Measurements from ENCODE around the gene CDH3. TPM values are rescaled to one million over a fixed set of nuclear protein-coding genes. Genes with fewer than 3 reads are reported as not detected.

The CDH3 gene
- total RNA-seq, 1 donor from 2014 or later, result 201 TPM

GRCh38 chr16:68736561-68736960 is 91.5 kb downstream of the CDH3 start:
- no peak overlapping the region for H3K4me3 ChIP-seq (ENCODE audit: low read depth, low read length)
- peaks cover 14% of the 10 kb centered on the region for H3K27me3 ChIP-seq (ENCODE audit: control insufficient read depth, insufficient read depth, low read length)
- no peaks in the 10 kb centered on the region for H3K36me3 ChIP-seq (ENCODE audit: control insufficient read depth, insufficient read depth, low read length)
- no peak for TF ChIP-seq CTCF (IDR thresholded peaks at IDR 0.05; ENCODE audit: insufficient read depth, low read length, poor library complexity, severe bottlenecking)
- DNase-seq (ENCODE audit: low read depth), result no peak

- no peak for DNase-seq (ENCODE audit: low read depth)
- Histone ChIP-seq H3K27me3 (ENCODE audit: control insufficient read depth, insufficient read depth, low read length) (peaks cover 14% of the 10 kb centered on the region), H3K4me3 (ENCODE audit: low read depth, low read length) (peak within 1 kb of the TSS; percentile 47), H3K36me3 (ENCODE audit: control insufficient read depth, insufficient read depth, low read length) (no peaks in the 10 kb centered on the region)
- no peak for TF ChIP-seq CTCF (IDR thresholded peaks at IDR 0.05; ENCODE audit: insufficient read depth, low read length, poor library complexity, severe bottlenecking)
Observed at GRCh38 chr16:68737046-68737729, 92.1 kb downstream of the CDH3 start, which contains the start of gene CDH1. Gene CDH1 (plus strand): TSS chr16:68737292. CDS start chr16:68737416, 124 bp downstream.

GRCh38 chr16:68737730-68738629 is 92.9 kb downstream of the CDH3 start:
- Histone ChIP-seq H3K27me3 (ENCODE audit: control insufficient read depth, insufficient read depth, low read length) (peaks cover 14% of the 10 kb centered on the region), H3K4me3 (ENCODE audit: low read depth, low read length) (peak overlapping the region; percentile 47), H3K36me3 (ENCODE audit: control insufficient read depth, insufficient read depth, low read length) (no peaks in the 10 kb centered on the region)
- TF ChIP-seq CTCF (IDR thresholded peaks at IDR 0.05; ENCODE audit: insufficient read depth, low read length, poor library complexity, severe bottlenecking), result peak; percentile 22
- no peak for DNase-seq (ENCODE audit: low read depth)

- no peak overlapping the region for H3K4me3 ChIP-seq (ENCODE audit: low read depth, low read length)
- no peaks in the 10 kb centered on the region for H3K36me3 ChIP-seq (ENCODE audit: control insufficient read depth, insufficient read depth, low read length)
- peaks cover 14% of the 10 kb centered on the region for H3K27me3 ChIP-seq (ENCODE audit: control insufficient read depth, insufficient read depth, low read length)
- TF ChIP-seq CTCF (IDR thresholded peaks at IDR 0.05; ENCODE audit: insufficient read depth, low read length, poor library complexity, severe bottlenecking), result no peak
- no peak for DNase-seq (ENCODE audit: low read depth)
Observed at GRCh38 chr16:68739964-68740627, 95.0 kb downstream of the CDH3 start.

GRCh38 chr16:68740628-68741346 is 95.7 kb downstream of the CDH3 start:
- peaks cover 14% of the 10 kb centered on the region for H3K27me3 ChIP-seq (ENCODE audit: control insufficient read depth, insufficient read depth, low read length)
- no peak for DNase-seq (ENCODE audit: low read depth)
- H3K36me3 ChIP-seq (ENCODE audit: control insufficient read depth, insufficient read depth, low read length), result no peaks in the 10 kb centered on the region
- no peak overlapping the region for H3K4me3 ChIP-seq (ENCODE audit: low read depth, low read length)
- TF ChIP-seq CTCF (IDR thresholded peaks at IDR 0.05; ENCODE audit: insufficient read depth, low read length, poor library complexity, severe bottlenecking), result no peak

Data from kidney epithelial cell (primary cell).